NOMO-1 treated with dmso at 0.1 percent for 144 hours (cell line): ENCODE results near the gene SECISBP2.
A peak's percentile ranks its signal among the peaks of the same experiment; 100 is the strongest.
"Not testable (repeated sequence)": the region's sequence is repeated elsewhere in the genome, so short reads cannot be mapped to it uniquely, and the experiment has no call there.

ENCODE experiments used
- DNase-seq: peaks from one replicate; lab custom pipeline; 2025; ENCODE audit not compliant: unreplicated experiment; lab: John Stamatoyannopoulos, UW

Gene SECISBP2

DNA sequence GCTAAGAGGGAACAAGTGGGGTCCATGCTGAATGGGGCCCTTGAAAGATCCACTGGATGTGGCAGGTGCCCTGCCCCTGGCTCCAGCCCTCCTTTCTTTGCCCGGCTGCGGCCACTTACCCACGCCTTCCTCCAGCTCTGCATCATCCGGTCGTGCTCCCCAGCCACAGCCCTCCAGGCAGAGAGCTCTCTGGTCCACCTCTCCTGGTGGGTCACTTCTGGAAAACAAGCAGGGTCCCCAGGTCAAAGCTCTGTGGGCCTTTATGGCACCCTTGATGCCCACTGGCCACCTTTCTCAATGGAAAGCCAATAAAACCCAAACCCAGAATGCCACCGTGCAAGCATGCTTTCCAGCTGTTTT lies 45.0 kb downstream of the SECISBP2 start:
- DNase-seq: no peak

DNA sequence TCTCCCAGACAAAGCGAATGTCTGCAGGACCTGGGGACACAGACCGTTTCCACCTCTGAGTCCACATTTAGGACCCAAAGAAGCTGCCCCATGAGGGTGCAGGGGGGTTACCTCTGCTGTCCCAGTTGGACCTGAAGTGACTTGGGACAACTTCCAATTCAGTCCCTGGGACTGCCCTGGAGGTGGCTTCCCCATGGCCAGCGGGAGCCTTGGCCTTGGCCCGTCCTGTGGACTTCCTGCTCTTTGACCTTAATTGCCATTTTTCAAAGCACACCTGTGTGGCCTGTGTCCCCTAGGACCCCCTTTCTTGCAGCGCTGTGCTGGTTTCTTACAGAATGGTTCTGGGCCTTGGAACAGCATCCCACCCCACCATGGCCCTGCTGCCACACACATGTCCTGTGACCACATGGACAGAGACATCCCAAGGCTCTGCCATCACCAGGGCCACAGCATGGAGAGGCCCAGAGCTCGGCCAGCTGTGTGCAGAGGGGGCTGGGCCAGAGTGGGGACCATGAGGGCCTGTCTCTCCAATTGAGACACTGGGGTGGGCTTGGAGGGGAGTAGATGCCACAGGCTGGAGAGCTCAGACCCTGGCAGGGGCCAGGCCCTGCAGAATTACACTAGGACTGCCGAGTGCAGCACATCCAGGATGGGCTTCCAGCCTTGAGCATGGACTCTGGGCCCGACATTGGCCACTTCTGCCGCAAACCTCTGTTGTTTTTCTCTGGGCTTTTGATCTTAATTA lies 45.8 kb downstream of the SECISBP2 start:
- DNase-seq: no peak

DNA sequence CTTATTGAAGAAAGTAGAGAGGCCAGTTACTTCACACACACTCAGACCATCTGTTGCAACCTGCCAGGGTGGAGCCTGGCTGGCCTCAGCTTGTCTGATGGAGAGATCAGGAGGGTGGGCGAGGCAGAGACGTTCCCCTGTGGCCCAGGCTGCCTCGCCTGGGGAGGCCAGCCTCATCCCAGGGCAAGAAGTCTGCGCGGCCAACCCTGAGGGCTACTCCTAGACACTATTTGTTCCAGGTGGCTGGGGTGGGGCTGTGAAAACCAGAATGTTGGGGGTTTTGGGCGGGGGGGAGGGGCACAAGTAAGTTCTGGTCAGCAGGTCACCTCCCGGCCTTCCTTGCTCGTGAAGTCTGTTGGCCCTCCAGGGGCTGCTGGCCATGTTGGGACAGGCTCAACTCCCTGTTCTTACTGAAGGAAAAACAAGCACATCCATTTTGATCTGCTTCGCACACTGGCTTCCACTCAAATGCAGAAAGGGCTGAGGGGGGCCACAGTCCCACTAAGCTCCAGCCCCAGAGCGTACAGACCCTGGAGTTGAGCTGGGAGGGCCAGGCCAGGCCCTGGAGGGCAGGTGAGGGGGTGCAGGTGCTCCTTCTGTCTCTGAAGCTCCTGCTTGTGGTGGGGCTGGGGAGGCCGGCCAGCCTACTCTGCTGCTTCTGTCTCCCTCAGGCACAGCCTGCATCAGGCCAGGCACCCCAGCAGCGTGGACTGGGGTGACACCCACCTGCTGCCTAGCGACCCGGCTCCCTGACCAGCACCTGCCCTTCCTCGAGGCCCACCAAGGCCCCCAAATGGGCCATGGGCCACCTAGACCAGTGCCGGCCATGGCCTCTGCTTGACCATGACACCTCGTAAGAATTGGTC lies 46.6 kb downstream of the SECISBP2 start:
- DNase-seq: no peak

DNA sequence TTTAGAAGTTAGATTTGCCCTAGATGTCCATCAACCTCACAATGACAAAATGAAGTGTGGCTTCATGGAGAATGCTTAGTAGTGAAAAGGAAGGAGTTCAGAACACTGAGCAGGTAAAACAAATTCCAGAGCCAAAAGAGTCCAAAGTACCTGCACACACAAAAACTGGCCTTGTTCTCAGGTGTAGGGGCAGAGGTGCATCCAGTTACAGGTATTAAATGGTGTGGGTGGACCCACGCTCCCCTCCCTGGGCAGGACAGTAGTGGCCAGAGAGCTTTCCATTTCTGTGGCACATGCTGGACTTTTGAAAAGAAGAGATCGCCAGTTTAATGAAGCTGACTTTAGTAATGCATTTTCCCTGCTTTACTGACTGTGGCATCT lies 47.2 kb downstream of the SECISBP2 start:
- DNase-seq: no peak

DNA sequence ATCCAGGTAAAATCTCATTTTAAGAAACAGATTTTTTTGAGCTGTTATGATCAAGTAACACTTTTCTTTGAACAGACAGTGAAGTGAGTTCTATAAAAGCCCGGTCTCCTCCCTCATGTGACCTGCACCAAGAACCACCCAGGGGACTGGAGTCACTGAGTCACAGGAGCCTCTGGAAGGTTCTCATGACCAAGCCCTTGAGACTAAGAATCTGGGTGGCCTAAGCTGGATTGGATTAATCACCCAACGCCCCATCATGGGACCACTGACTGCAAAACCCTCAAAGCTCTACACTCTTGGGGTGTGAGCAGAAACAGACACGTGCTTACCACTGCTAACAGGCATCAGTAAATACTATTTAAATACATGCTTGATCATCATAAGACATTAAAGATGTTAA lies 48.4 kb downstream of the SECISBP2 start:
- no peak for DNase-seq

DNA sequence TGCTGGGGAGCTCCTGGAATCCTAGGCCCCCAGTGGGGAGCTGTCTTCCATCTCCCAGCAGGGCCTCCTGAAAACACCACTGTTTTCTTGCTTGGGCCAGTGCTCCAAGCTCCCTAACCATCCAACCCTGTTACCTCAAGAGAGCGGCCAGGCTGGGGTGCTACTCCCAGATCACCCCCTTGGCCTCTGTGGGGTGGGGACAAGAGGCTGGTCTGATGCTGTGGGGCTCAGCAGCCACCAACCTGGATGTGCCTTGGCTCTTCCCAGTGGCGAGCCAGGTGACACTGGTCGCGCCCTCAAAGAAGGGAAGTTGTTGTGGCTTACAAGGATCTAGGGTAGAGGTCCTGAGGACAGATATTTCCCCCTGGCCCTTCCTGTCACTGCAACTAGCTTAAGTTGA lies 49.0 kb downstream of the SECISBP2 start:
- no peak for DNase-seq

DNA sequence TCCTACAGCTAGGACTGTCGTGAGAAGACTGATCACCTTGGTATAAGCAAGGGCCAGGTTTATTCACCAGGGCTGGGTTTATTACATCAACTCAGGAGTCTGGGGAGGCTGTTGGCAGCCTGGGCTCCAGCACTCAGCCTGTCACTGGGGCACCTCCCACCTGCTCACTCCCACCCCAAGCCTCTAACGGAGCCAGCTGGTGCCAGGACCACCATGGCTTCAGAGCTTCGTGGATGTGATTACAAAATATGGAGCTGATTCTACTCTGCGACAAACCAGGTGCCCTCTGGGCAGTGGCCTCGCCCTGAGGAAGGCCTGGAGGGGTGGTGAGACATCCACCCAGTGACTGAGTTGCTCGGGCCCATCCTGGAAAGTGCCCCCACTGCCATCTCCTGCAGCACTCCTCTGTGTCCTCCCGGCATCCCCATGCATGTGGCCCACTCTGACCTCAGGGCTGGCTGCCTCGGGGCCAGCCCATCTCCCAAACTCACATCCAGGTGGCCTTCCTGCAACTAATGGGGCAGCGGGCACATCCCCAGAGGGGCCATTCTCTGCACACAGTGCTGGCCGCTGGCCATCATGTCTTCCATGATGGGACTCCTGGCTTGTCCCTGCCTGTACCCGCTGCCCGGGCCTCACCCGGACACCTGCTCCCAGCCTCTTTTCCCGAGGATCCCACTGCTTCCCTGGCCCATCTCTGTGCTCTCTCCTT lies 49.6 kb downstream of the SECISBP2 start:
- DNase-seq: no peak

DNA sequence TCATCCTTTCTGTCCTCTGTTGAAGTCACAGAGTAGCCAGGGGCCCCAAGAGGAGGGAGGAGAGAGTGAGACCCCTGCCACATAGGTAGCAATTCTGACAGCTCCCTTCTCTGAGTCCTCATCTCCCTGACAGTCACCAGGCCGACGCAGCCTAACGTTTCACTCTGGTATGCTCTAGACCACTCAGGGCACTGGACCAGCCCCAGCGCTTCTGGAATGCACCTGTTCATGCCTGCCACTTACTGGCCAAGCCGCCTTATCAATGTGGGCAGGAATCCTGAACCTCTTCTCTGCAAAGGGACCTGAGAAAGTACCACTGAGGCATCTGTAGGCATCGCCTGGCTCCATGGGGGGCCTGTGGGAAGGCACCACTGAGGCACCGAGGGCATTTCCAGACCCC lies 50.2 kb downstream of the SECISBP2 start:
- no peak for DNase-seq

DNA sequence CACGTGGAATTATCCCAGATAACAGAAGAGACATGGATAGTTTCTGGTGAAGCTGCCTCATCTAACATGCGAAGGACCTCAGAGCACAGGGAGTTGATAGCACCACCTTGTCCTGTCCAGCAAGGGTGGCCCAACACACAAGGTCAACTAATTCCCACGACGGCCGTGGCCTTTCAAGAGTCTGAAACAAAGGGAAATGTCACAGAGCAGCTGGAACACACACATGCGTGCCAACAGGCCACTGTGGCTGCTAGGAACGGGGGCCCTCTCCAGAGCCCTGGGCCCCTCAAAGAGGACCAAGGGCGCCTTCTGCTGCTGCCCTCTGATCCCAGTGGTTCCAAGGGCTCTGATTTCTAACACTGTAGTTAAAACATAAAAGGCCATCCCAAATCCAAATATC lies 50.7 kb downstream of the SECISBP2 start:
- no peak for DNase-seq

DNA sequence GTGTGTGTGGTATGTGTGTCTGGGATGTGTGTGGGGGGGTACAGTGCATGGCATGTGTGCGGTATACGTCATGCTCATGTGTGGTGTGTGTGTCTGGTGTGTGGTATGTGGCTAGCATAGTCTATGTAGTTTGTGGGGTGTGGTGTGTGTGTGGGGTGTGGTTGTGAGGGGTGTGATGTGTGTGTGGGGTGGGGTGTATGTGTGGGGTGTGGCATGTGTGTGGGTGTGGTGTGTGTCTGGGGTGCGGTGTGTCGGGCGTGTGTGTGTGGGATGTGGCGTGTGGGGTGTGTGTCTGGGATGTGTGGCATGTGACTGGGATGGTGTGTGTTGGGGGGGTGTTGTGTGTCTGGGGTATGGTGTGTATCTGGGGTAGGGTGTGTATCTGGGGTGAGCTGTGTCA lies 52.3 kb downstream of the SECISBP2 start:
- DNase-seq: no peak

DNA sequence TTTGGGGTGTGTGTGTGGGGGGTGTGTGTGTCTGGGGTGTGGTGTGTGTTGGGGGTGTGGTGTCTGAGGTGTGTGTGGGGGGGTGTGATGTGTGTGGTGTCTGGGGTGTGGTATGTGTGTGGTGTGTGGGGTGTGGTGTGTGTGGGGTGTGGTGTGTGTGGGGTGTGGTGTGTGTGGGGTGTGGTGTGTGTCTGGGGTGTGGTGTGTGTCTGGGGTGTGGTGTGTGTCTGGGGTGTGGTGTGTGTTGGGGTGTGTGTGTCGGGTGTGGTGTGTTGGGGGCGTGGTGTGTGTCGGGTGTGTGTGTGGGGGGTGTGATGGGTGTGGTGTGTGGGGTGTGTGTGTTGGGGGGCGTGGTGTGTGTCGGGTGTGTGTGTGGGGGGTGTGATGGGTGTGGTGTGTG lies 53.5 kb downstream of the SECISBP2 start:
- DNase-seq: not testable (repeated sequence)

DNA sequence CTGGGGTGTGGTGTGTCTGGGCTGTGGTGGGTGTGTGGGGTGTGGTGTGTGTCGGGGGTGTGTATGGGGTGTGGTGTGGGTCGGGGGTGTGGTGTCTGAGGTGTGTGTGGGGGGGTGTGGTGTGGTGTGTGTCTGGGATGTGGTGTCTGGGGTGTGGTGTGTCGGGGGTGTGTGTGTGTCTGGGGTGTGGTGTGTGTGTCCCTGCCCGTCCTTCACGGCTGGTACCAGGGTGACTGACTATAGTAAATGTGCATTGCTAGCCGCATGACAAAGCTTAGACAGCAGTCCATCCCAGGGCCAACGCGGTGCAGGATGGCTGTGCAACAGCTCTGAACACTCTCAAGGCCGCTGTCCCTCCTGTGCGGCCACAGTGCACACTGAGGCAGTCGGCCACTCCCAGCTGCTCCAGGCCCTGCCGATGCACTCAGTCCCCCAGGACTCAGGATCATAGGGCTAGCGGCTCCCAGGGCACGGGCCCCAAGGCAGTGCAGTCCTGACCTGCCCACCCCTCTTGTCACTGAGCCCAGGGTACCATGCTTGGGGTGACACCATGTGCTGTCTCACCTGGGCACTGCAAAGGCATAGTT lies 54.0 kb downstream of the SECISBP2 start:
- DNase-seq: no peak

DNA sequence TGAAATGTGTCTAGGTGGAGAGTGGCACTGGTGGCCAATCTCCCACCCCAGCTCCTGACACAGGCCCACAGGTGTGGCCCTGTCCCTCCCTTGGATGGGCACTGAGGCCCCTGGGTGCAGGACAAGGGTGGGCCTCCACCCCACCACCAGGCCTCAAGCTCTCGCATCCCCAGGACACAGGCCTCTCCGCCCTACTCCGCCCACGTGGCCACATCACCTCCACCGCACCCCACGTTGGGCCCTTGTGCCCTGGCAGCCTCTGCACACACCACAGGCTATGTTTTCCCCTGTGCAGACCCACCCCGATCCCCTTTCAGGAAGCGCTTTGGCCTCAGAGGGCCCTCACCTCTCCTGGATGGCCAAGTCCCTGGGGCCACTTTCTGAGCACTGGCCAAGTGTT lies 54.7 kb downstream of the SECISBP2 start:
- no peak for DNase-seq

DNA sequence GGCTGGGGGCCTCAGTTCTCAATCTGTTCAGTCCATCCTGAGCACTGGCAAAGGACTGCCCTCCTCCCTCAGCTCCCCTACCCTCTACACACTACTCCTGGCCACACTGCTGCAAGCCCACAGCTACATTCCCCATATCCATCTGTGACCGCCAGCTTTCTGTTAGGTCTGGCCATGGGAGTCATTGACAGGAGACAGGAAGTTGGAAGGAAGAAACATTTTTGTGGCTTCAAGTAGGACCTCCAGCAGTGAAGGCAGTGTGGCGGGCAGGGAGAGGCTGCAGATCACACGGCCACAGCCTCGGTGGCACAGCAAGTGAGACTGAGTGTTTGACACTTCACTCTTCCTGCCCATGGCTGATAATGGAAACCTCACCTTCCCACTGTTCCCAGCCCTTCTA lies 55.9 kb downstream of the SECISBP2 start:
- no peak for DNase-seq

DNA sequence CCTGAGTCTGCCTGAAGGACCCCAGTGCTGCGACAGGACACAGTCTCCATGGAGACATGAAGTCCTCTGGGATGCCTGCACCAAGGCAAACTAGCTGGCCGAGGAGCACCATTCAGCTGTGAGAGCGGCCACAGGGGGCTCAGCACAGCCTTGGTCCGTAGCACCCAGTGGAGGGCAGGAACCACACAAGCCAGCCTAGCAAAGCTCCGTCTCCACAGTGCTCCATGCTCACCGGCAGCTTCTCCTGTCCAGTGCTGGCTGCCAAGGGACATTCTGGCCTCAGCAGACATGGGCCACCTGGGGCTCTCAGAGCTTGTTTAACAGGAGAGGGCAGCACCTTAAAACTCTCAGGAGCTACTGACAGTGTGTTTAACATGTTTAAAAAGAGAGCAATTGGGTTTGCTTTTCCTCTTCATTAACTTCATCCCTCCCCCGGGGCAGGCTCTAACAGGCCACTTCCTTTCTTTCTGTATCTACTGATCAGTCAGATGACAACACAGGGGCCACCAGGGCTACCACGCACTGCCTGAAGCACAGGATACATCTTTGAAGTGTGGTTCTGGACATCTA lies 57.0 kb downstream of the SECISBP2 start:
- DNase-seq: peak; percentile 4

DNA sequence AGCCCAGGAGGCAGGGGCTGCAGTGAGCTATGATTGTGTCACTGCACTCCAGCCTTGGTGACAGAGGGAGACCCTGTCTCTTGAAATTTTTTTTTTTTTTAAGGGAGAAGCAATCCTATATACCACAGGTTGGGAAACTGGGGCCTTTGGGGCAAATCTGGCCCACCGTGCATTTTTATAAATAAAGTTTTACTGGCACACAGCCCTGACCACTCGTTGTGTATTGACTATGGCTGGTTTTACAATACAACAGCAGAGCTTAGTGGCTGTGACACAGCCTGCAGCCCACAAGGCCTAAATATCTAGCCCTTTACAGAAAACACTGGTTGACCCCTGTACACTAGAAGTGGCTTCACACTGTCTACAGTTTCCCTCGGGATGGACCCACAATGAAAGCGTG lies 58.0 kb downstream of the SECISBP2 start:
- DNase-seq: no peak

DNA sequence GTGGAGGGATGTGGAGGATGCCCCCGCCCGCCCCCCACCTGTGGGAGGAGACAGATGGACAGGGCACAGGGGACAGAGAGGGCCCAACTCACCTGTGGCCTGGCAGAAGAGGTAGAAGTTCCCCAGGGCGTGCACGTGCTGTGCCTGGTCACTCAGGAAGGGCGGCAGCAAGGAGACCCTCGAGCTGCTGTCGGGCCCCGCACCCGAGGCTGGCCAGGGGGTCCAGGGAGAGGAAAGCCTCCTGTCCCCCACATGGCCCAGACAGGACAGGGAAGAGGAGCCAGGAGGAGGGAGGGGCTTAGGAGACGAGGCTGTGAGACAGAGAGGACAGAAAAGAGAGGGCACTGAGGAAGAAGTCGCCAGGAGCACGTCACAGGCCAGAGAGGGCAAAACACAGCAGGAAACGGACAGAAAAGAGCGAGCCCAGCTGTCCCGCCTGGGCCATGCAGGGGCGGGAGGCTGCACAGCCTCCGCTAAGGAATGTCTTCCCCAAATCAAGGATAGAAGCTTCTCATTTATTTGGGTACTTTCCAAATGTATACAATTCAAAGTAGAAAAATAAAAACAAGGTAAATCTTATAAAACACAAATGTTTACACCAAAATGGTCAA lies 58.5 kb downstream of the SECISBP2 start:
- DNase-seq: no peak

DNA sequence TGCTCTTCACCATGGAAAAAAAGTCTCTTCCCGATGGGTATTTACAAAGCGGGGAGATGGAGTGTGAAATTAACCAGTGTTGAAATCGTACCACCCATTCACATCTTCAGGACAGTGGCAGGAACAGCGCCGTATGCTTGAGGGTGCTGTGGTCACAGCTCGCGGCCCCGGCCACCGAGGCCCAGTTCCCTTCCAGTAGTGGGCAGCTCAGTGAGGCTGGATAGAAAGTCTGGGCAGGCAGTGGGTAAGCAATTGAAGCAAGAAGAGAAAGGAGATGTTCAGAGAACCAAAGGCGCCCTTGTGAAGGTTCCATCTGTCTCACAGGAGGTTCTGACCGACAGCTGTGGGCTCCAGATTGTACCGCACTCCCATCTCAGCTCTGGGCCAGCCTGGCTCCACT lies 59.1 kb downstream of the SECISBP2 start:
- no peak for DNase-seq

DNA sequence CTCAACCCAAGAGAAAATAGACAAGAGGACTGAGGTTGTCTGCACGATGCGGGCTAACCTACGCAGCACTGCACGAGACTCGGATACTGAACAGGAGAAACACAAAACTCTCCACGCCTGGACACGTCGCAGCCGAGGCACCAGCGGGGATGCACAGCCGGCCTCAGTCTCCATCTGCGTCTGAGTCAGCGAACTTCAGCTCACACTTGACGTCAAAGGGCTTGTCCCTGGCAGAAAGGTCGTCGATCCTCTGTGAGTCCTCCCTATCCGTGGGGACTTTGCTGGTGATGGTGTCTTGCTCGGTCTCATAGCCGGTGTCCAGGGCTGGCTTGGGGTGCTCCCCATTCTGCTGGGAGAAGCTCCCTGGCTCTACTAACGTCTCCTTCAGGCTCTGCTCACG lies 60.2 kb downstream of the SECISBP2 start:
- DNase-seq: no peak

DNA sequence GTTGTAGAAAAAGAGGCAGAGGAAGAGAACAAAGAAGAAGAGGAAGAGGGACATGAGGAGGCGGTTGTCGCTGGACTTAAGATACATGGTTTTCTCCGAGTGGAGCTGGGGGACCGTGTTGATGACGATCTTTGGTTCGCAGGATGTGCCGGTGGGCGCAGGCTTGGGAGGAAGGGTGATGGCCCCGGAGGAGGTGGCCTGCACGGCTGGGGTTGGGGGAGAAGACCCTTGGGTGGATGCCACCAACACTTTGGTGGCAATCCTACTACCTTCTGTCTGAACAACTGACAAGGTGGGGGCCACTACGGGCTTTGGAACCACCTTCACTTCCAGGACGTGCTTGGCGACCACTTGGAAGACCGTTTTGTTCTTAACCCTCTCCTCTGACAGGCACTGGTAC lies 60.7 kb downstream of the SECISBP2 start:
- no peak for DNase-seq
